ENCODE results near the gene ZBTB18. TPM values are rescaled to one million over a fixed set of nuclear protein-coding genes. Genes with fewer than 3 reads are reported as not detected.
A peak's percentile ranks its signal among the peaks of the same experiment; 100 is the strongest.
"Not testable (repeated sequence)": the region's sequence is repeated elsewhere in the genome, so short reads cannot be mapped to it uniquely, and the experiment has no call there.

ZBTB18 gene
- 5.0 TPM for polyA plus RNA-seq (2012; ENCODE audit: missing spikeins)

- peak; percentile 80 for FAIRE-seq
- TF ChIP-seq POLR2A (IDR thresholded peaks at IDR 0.05; ENCODE audit: low read depth, low read length) = no peak
- TF ChIP-seq POLR2AphosphoS5 (IDR thresholded peaks at IDR 0.05; ENCODE audit: low read depth, low read length) = no peak
- TF ChIP-seq TAF1 (IDR thresholded peaks at IDR 0.05; ENCODE audit: borderline replicate concordance, low read depth, low read length) = no peak
- DNase-seq (ENCODE audit: insufficient read length) = no peak
Observed at GRCh38 chr1:244050835-244051444, at the start of gene ZBTB18. Gene ZBTB18 (plus strand): TSS chr1:244051283. CDS start chr1:244051432, 149 bp downstream.

GRCh38 chr1:244002721-244003120, 48.4 kb upstream of the ZBTB18 start:
- TF ChIP-seq POLR2A (IDR thresholded peaks at IDR 0.05; ENCODE audit: low read depth, low read length) (no peak), TAF1 (IDR thresholded peaks at IDR 0.05; ENCODE audit: borderline replicate concordance, low read depth, low read length) (no peak), POLR2AphosphoS5 (IDR thresholded peaks at IDR 0.05; ENCODE audit: low read depth, low read length) (no peak)
- no peak for DNase-seq (ENCODE audit: insufficient read length)
- no peak for FAIRE-seq

- no peak for DNase-seq (ENCODE audit: insufficient read length)
- no peak for FAIRE-seq
- TF ChIP-seq POLR2A (IDR thresholded peaks at IDR 0.05; ENCODE audit: low read depth, low read length) (no peak), POLR2AphosphoS5 (IDR thresholded peaks at IDR 0.05; ENCODE audit: low read depth, low read length) (no peak)
Observed at GRCh38 chr1:244005455-244005854, 45.6 kb upstream of the ZBTB18 start.

- no peak for TF ChIP-seq POLR2AphosphoS5 (IDR thresholded peaks at IDR 0.05; ENCODE audit: low read depth, low read length)
- TF ChIP-seq POLR2A (IDR thresholded peaks at IDR 0.05; ENCODE audit: low read depth, low read length) = no peak
- no peak for TF ChIP-seq TAF1 (IDR thresholded peaks at IDR 0.05; ENCODE audit: borderline replicate concordance, low read depth, low read length)
- no peak for FAIRE-seq
- DNase-seq (ENCODE audit: insufficient read length) = no peak
Observed at GRCh38 chr1:244006381-244006901, 44.6 kb upstream of the ZBTB18 start.

- DNase-seq (ENCODE audit: insufficient read length) (no peak), FAIRE-seq (no peak)
- TF ChIP-seq POLR2A (IDR thresholded peaks at IDR 0.05; ENCODE audit: low read depth, low read length) = no peak
- TF ChIP-seq TAF1 (IDR thresholded peaks at IDR 0.05; ENCODE audit: borderline replicate concordance, low read depth, low read length) = no peak
- TF ChIP-seq POLR2AphosphoS5 (IDR thresholded peaks at IDR 0.05; ENCODE audit: low read depth, low read length) = no peak
Observed at GRCh38 chr1:244006961-244007360, 44.1 kb upstream of the ZBTB18 start.

- no peak for FAIRE-seq
- DNase-seq (ENCODE audit: insufficient read length) = no peak
- no peak for TF ChIP-seq TAF1 (IDR thresholded peaks at IDR 0.05; ENCODE audit: borderline replicate concordance, low read depth, low read length)
- no peak for TF ChIP-seq POLR2A (IDR thresholded peaks at IDR 0.05; ENCODE audit: low read depth, low read length)
- no peak for TF ChIP-seq POLR2AphosphoS5 (IDR thresholded peaks at IDR 0.05; ENCODE audit: low read depth, low read length)
Observed at GRCh38 chr1:244010191-244010590, 40.9 kb upstream of the ZBTB18 start.

- FAIRE-seq (no peak), DNase-seq (ENCODE audit: insufficient read length) (no peak)
- no peak for TF ChIP-seq POLR2AphosphoS5 (IDR thresholded peaks at IDR 0.05; ENCODE audit: low read depth, low read length)
- no peak for TF ChIP-seq TAF1 (IDR thresholded peaks at IDR 0.05; ENCODE audit: borderline replicate concordance, low read depth, low read length)
- no peak for TF ChIP-seq POLR2A (IDR thresholded peaks at IDR 0.05; ENCODE audit: low read depth, low read length)
Observed at GRCh38 chr1:244010703-244011123, 40.4 kb upstream of the ZBTB18 start.

- TF ChIP-seq POLR2AphosphoS5 (IDR thresholded peaks at IDR 0.05; ENCODE audit: low read depth, low read length) (no peak), TAF1 (IDR thresholded peaks at IDR 0.05; ENCODE audit: borderline replicate concordance, low read depth, low read length) (no peak), POLR2A (IDR thresholded peaks at IDR 0.05; ENCODE audit: low read depth, low read length) (no peak)
- FAIRE-seq = no peak
- no peak for DNase-seq (ENCODE audit: insufficient read length)
Observed at GRCh38 chr1:244011271-244011670, 39.8 kb upstream of the ZBTB18 start.

DNA sequence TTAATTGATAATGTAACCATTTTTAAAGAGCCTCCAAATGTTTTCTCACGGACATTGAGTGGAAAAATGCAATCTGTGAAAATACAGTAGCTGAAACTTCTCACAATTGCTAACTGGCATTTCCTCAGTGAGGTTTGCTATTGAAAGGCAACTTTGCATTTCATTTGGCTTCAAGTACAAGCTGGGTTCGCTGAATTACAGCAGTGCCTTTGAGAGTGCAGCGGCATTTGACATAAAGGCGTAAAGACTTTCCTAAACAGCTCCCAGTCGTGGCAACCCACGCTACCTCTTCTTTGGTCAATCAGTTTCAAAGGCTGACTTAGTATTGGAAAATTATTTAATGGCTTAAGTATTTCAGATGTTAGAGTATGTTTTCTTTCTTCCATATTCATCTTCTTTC, 39.3 kb upstream of the ZBTB18 start:
- DNase-seq (ENCODE audit: insufficient read length) (no peak), FAIRE-seq (no peak)
- no peak for TF ChIP-seq POLR2A (IDR thresholded peaks at IDR 0.05; ENCODE audit: low read depth, low read length)
- no peak for TF ChIP-seq TAF1 (IDR thresholded peaks at IDR 0.05; ENCODE audit: borderline replicate concordance, low read depth, low read length)
- no peak for TF ChIP-seq POLR2AphosphoS5 (IDR thresholded peaks at IDR 0.05; ENCODE audit: low read depth, low read length)

GRCh38 chr1:244012202-244012601, 38.9 kb upstream of the ZBTB18 start:
- DNase-seq (ENCODE audit: insufficient read length) (no peak), FAIRE-seq (no peak)

DNA sequence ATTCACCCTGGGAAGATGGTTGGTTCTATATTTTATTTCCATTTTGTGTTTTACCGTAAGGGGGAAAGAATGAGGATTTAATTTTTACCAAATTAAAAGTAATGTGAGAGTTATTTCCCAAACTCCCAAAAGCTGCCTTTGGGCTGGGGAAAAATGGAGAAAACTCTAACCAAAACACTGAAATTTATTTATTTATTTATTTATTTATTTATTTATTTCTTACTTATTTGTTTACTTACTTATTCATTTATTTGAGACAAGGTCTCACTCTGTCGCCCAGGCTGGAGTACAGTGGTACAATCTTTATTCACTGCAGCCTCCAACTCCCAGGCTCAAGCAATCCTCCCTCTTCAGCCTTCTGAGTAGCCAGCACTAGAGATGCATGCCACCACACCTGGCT, 38.0 kb upstream of the ZBTB18 start:
- no peak for TF ChIP-seq POLR2A (IDR thresholded peaks at IDR 0.05; ENCODE audit: low read depth, low read length)
- no peak for TF ChIP-seq POLR2AphosphoS5 (IDR thresholded peaks at IDR 0.05; ENCODE audit: low read depth, low read length)
- no peak for TF ChIP-seq TAF1 (IDR thresholded peaks at IDR 0.05; ENCODE audit: borderline replicate concordance, low read depth, low read length)
- FAIRE-seq (no peak), DNase-seq (ENCODE audit: insufficient read length) (no peak)

More at GRCh38 chr1:244012202-244012601, 38.9 kb upstream of the ZBTB18 start:
- TF ChIP-seq POLR2A (IDR thresholded peaks at IDR 0.05; ENCODE audit: low read depth, low read length) = no peak
- TF ChIP-seq TAF1 (IDR thresholded peaks at IDR 0.05; ENCODE audit: borderline replicate concordance, low read depth, low read length) = no peak
- no peak for TF ChIP-seq POLR2AphosphoS5 (IDR thresholded peaks at IDR 0.05; ENCODE audit: low read depth, low read length)

- DNase-seq (ENCODE audit: insufficient read length); FAIRE-seq: not testable (repeated sequence)
Observed at GRCh38 chr1:244014862-244015261, 36.2 kb upstream of the ZBTB18 start.

Data from GM12892 (cell line).